Cardiac atrium fibroblast (primary cell): Measurements from ENCODE around the gene RCCD1. TPM values are rescaled to one million over a fixed set of nuclear protein-coding genes. Genes with fewer than 3 reads are reported as not detected.

Experiments
- total RNA-seq: library from RNA; depleted of rRNA; stranded (reverse); fragments of >200 nt; gene quantifications from 2 replicates; pipeline ENCODE4 v1.2.3, GENCODE V29; 2015

Gene RCCD1, protein sequence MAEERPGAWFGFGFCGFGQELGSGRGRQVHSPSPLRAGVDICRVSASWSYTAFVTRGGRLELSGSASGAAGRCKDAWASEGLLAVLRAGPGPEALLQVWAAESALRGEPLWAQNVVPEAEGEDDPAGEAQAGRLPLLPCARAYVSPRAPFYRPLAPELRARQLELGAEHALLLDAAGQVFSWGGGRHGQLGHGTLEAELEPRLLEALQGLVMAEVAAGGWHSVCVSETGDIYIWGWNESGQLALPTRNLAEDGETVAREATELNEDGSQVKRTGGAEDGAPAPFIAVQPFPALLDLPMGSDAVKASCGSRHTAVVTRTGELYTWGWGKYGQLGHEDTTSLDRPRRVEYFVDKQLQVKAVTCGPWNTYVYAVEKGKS
- 7.0 and 11.7 TPM in 2 replicates for total RNA-seq

DNA sequence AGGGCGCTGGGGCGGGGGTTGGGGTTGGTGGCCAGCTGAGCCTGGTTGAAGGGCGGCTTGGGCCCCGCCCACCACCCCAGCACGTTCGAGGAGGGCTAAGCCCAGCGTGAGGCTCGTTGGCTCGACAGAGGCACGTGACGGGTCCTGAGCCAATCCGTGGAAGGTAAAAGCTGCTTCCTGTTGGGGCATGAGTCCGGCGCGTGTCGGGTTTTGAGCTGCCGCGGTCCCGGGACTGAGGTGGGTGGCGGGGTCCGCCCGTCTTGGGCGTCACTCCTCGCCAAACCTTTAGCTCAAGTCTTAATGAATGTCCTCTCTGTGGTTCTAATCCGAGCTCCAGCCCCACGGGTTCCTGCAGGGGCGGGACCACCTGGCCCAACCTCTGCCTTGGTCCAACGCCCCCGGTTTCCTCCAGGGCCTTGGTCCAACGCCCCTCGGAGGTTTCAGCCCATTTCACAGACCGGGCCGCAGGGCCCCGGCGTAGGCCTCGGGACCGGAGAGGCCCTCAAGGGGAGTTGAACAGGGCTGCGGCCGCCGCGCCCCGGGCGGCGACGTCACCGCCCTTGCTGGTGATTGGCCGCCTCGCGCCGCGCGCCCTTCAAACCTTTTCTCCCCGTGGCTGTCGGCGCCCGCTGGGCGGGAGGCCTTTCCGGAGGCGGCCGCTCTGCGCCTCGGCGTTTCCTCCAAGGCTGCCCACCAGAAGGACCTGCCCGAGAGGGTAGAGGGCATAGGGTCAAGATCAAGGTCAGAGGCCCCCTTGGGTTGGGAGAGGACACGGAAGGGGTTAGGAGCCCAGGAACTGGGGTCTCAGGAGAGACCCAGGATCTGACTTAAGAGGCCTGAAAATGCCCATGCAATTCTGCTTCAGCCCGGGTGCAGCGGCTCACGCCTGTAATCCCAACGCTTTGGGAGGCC, at the start of gene RCCD1:
Gene RCCD1 (plus strand): TSS at position 173 of the 912 bp plus-strand sequence. CDS start 1,851 bp downstream, outside the sequence.

DNA sequence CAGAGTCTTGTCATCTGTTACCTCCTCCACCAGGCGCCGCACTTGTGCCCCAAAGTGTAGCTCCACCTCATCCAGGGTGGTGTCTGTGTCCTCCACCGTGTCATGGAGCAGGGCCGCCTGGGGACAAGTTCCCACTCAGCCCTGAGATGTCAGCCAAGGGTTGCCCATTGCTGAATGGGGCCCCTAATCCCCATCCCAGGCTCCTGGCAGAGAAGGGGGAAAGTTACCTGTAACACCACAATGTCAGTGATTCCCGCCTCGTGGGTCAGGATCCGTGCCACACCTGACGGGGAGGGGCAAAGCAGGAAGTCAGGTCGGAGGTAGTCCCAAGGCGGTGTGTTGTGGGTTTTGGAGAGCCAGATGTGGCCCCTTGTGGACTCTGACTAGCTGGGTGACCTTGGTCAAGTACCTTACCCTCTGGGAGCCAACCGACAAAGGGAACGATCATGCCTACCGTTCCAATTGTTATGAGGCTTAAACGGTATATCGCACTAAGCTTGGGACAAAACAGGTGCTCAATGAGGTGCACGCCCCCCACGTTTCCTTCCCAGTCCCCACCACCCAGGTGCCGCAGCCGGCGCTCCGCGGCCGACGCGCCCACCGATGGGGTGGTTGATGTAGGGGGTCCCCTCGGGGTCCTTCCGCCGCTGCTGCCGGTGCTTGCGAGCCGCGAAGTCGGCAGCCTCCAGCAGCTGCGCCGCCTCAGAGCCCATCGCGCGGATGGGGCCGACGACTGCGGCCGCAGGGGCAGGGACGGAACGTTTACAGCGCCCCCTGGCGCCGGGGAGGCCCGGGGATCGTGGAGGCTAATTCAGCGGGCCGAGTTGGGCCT, 22.6 kb upstream of the RCCD1 start, which contains the start of gene HDDC3:
Gene HDDC3 (minus strand): TSS at position 722 of the 832 bp plus-strand sequence. CDS start 9 bp downstream, at position 713.

DNA sequence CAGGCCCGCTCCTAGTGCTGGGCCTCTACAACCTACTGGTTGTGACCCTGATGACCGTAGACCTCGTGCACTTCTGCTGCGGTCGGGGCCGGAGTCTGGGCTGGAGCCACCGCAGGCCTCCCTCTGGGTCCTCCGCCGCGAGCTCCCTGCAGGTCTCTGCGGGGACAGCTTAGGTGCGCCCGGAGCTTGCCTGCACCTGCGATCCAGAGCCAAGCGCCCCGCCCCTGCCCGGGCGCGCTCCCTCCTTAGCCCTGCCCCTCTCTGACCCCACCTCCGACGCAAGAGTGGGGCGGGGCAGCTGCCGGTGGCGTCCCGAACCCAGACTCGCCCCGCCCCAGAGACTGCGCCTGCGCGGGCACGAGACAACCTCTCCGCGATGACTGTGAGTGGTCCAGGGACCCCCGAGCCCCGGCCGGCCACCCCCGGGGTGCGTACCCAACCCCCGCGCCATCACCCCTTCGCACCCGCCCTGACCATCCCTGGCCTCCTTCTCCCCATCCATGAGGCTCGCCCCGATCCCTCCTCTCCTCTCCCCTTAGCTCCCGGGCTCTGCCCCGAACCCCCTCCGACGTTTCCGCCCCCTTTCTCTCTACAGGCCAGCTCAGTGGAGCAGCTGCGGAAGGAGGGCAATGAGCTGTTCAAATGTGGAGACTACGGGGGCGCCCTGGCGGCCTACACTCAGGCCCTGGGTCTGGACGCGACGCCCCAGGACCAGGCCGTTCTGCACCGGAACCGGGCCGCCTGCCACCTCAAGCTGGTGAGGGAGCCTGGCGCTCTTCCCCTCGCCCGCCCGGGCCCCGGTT, 19.5 kb upstream of the RCCD1 start, which contains the start of gene UNC45A:
Gene UNC45A (plus strand): TSS at position 337 of the 803 bp plus-strand sequence. CDS start 40 bp downstream, at position 377.

DNA sequence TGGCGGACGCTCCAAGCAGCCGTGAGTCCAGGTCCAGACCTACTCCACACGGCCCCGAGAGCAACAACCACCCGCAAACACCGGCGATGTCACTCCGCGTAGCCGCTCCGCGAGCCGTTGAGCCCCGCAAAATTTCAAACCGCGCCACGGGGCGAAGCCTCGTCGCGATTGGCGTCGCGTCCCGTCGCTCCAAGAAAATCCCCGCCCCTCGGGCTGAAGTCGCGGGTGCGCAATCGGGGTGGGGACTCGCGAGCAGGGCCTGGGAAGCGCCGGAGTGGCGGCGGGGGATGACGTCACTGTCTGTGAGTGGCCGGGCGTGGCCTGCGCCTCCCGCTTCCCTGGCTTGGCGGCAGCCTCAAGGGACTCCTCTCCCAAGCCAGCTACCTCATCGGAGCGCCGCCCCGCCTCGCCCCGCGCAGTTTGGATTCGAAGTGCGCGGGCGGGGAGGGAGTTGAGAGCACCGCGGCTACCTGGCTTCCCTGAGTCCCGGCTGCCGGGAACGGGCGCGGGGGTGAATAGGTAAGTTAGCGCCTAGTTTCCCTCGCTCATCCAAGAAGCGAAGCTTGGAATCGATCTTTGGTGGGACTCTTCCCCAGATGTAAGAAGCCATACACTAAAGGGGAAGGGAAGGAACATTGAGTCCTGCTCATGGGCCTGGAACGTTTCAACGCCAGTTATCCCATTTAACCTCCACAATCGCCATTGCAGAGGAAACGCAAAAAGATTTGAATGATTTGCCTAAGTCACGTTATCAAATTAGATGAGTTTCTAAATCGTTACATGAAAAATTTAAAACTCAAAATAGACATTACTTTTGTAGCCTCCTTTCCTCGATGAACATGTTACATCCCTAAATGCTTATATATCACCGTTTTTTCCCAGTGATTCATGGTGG, 40.0 kb downstream of the RCCD1 start, which contains the start of gene PRC1:
Gene PRC1 (minus strand): TSS at position 119 of the 895 bp plus-strand sequence. CDS start 118 bp downstream, at position 1.

Other genes starting within 250 kb of the RCCD1 start
- gene BLM, start 237.5 kb upstream of the RCCD1 start, total RNA-seq = 1.6 and 2.3 TPM in 2 replicates
- 50.2 and 70.3 TPM in 2 replicates for gene FURIN, start 86.3 kb upstream of the RCCD1 start, total RNA-seq
- 7.5 and 15.0 TPM in 2 replicates for gene FES, start 70.4 kb upstream of the RCCD1 start, total RNA-seq
- 8.1 and 20.1 TPM in 2 replicates for gene MAN2A2, start 51.6 kb upstream of the RCCD1 start, total RNA-seq
- gene HDDC3, start 22.3 kb upstream of the RCCD1 start, total RNA-seq = 7.8 and 14.6 TPM in 2 replicates
- gene UNC45A, start 19.6 kb upstream of the RCCD1 start, total RNA-seq = 27.8 and 45.8 TPM in 2 replicates
- gene PRC1, start 39.7 kb downstream of the RCCD1 start, total RNA-seq = 33.8 and 37.9 TPM in 2 replicates
- 8.1 and 8.7 TPM in 2 replicates for gene VPS33B, start 67.7 kb downstream of the RCCD1 start, total RNA-seq
- 0.16 TPM in 1 of 2 replicates, not detected in the other for gene SV2B, start 145.4 kb downstream of the RCCD1 start, total RNA-seq